HG02884 (cell line): ENCODE data around the gene CDH18.
"Not testable (repeated sequence)": the region's sequence is repeated elsewhere in the genome, so short reads cannot be mapped to it uniquely, and the experiment has no call there.

ENCODE experiments used
- ATAC-seq: cut with Tn5 transposase; IDR thresholded peaks from one replicate; pipeline ENCODE4 v1.9.1; 2021; ENCODE audit warnings: mild to moderate bottlenecking, moderate library complexity; ENCODE audit not compliant: unreplicated experiment

Gene CDH18

GRCh38 chr5:19865336-19866089, 122.5 kb downstream of the CDH18 start:
- ATAC-seq, result no peak

- no peak for ATAC-seq
Measured at GRCh38 chr5:19862711-19863110, 125.3 kb downstream of the CDH18 start.

- ATAC-seq, result no peak
Measured at GRCh38 chr5:19859020-19859419, 129.0 kb downstream of the CDH18 start.

- ATAC-seq, result no peak
Measured at GRCh38 chr5:19855931-19856330, 132.1 kb downstream of the CDH18 start.

- no peak for ATAC-seq
Measured at GRCh38 chr5:19855453-19855852, 132.5 kb downstream of the CDH18 start.

- ATAC-seq, result no peak
Measured at GRCh38 chr5:19855031-19855430, 133.0 kb downstream of the CDH18 start.

- ATAC-seq, result no peak
Measured at GRCh38 chr5:19853616-19854240, 134.3 kb downstream of the CDH18 start.

GRCh38 chr5:19837536-19838174, 150.3 kb downstream of the CDH18 start:
- no peak for ATAC-seq

GRCh38 chr5:19835442-19835841, 152.6 kb downstream of the CDH18 start:
- ATAC-seq, result no peak

- not testable (repeated sequence) for ATAC-seq
Measured at GRCh38 chr5:19812720-19813119, 175.3 kb downstream of the CDH18 start.

GRCh38 chr5:19806756-19807155, 181.2 kb downstream of the CDH18 start:
- ATAC-seq, result no peak

GRCh38 chr5:19802686-19803085, 185.3 kb downstream of the CDH18 start:
- ATAC-seq, result no peak

GRCh38 chr5:19795218-19795617, 192.8 kb downstream of the CDH18 start:
- ATAC-seq, result no peak

- no peak for ATAC-seq
Measured at GRCh38 chr5:19790829-19791466, 197.1 kb downstream of the CDH18 start.

- no peak for ATAC-seq
Measured at GRCh38 chr5:19782566-19782965, 205.4 kb downstream of the CDH18 start.

- no peak for ATAC-seq
Measured at GRCh38 chr5:19777363-19777762, 210.6 kb downstream of the CDH18 start.

GRCh38 chr5:19776886-19777285, 211.1 kb downstream of the CDH18 start:
- ATAC-seq, result not testable (repeated sequence)

GRCh38 chr5:19771174-19771835, 216.7 kb downstream of the CDH18 start:
- no peak for ATAC-seq

GRCh38 chr5:19770396-19770795, 217.6 kb downstream of the CDH18 start:
- ATAC-seq, result no peak

- ATAC-seq, result no peak
Measured at GRCh38 chr5:19767987-19768386, 220.0 kb downstream of the CDH18 start.

- no peak for ATAC-seq
Measured at GRCh38 chr5:19753579-19753978, 234.4 kb downstream of the CDH18 start.
